Breast epithelium (tissue), 3 donors: ENCODE results near the gene EFCAB14.

ENCODE experiments used
- CTCF ChIP-seq, 3 donors: fragments of 450-650 bp; IDR thresholded peaks; one replicate each; pipeline ENCODE4 v1.5.1; 2016 to 2017; ENCODE audit warnings: antibody characterized with exemption in 3 of 3, mild to moderate bottlenecking in 3 of 3, moderate library complexity in 3 of 3
- POLR2AphosphoS5 ChIP-seq, 3 donors: sonication (generic); formaldehyde crosslinking; IDR thresholded peaks; one replicate each; pipeline ENCODE4 v1.6.1; 2017; ENCODE audit warnings: antibody characterized with exemption in 3 of 3

- TF ChIP-seq CTCF (IDR thresholded peaks at IDR 0.05) (no peak), POLR2AphosphoS5 (IDR thresholded peaks at IDR 0.05) (no peak)
Measured at GRCh38 chr1:46650491-46650890, 68.4 kb downstream of the EFCAB14 start.
